Parathyroid adenoma (tissue), 2 donors: ENCODE data around the gene MYO16.

Experiments
- H2AFZ ChIP-seq: fragments of 300-600 bp; sonication (generic); one replicate; pipeline ENCODE4 v1.7.0; 2017; ENCODE audit warnings: antibody characterized with exemption, mild to moderate bottlenecking
- H3K27ac ChIP-seq: fragments of 300-600 bp; sonication (generic); one replicate; pipeline ENCODE4 v1.7.0; 2017
- H3K27me3 ChIP-seq: fragments of 300-600 bp; sonication (generic); one replicate; pipeline ENCODE4 v1.7.0; 2017; ENCODE audit warnings: low read length; ENCODE audit not compliant: control insufficient read depth, insufficient read depth
- H3K36me3 ChIP-seq: fragments of 300-600 bp; sonication (generic); one replicate; pipeline ENCODE4 v1.7.0; 2017; ENCODE audit warnings: low read length; ENCODE audit not compliant: control insufficient read depth, insufficient read depth
- H3K4me1 ChIP-seq: fragments of 300-600 bp; sonication (generic); one replicate; pipeline ENCODE4 v1.7.0; 2017; ENCODE audit warnings: control low read depth
- H3K4me2 ChIP-seq: fragments of 300-600 bp; sonication (generic); one replicate; pipeline ENCODE4 v1.7.0; 2017; ENCODE audit warnings: low read length
- H3K4me3 ChIP-seq: fragments of 300-600 bp; sonication (generic); one replicate; pipeline ENCODE4 v1.7.0; 2017; ENCODE audit warnings: low read depth, low read length
- H3K79me2 ChIP-seq: fragments of 300-600 bp; sonication (generic); one replicate; pipeline ENCODE4 v1.7.0; 2017; ENCODE audit warnings: control low read depth
- H3K9ac ChIP-seq: fragments of 300-600 bp; sonication (generic); one replicate; pipeline ENCODE4 v1.7.0; 2017; ENCODE audit warnings: mild to moderate bottlenecking
- H3K9me3 ChIP-seq: fragments of 300-600 bp; sonication (generic); one replicate; pipeline ENCODE4 v1.7.0; 2017; ENCODE audit warnings: low read length; ENCODE audit not compliant: control insufficient read depth
- TF ChIP-seq, protein P1 (sequence below): fragments of 300-600 bp; sonication (generic); IDR thresholded peaks from one replicate; pipeline ENCODE4 v1.7.0; 2017; ENCODE audit warnings: antibody characterized with exemption, mild to moderate bottlenecking
- donor health status: primary hyperparathyroidism.

Gene MYO16

DNA sequence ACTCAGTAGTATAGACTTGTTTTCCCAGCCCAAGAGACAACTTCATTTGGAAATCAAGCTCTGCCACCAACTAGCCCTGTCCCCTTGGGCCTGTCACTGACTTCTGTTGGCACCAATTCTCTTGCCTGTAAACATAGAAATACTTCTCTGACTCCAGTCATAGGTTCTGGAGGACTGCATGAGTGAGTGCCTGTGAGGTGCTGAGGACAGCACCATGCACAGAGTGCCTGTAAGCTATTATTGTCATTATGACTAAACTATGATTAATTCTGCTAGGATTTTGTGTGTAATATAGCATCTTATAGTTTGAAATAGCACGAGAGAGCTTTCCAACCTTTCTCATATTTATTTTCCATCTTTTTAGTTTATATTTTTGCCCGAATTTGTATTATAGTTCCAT is 247.9 kb downstream of the MYO16 start:
- no peaks in the 10 kb centered on the region for H3K9me3 ChIP-seq
- H3K4me2 ChIP-seq, result no peak overlapping the region
- no peak overlapping the region for H2AFZ ChIP-seq
- H3K79me2 ChIP-seq, result no peaks in the 10 kb centered on the region
- H3K27ac ChIP-seq, result no peak overlapping the region
- H3K27me3 ChIP-seq, result no peaks in the 10 kb centered on the region
- H3K4me3 ChIP-seq, result no peak overlapping the region
- H3K9ac ChIP-seq, result no peak overlapping the region
- no peaks in the 10 kb centered on the region for H3K4me1 ChIP-seq
- H3K36me3 ChIP-seq, result no peaks in the 10 kb centered on the region
- TF ChIP-seq, protein P1, sequence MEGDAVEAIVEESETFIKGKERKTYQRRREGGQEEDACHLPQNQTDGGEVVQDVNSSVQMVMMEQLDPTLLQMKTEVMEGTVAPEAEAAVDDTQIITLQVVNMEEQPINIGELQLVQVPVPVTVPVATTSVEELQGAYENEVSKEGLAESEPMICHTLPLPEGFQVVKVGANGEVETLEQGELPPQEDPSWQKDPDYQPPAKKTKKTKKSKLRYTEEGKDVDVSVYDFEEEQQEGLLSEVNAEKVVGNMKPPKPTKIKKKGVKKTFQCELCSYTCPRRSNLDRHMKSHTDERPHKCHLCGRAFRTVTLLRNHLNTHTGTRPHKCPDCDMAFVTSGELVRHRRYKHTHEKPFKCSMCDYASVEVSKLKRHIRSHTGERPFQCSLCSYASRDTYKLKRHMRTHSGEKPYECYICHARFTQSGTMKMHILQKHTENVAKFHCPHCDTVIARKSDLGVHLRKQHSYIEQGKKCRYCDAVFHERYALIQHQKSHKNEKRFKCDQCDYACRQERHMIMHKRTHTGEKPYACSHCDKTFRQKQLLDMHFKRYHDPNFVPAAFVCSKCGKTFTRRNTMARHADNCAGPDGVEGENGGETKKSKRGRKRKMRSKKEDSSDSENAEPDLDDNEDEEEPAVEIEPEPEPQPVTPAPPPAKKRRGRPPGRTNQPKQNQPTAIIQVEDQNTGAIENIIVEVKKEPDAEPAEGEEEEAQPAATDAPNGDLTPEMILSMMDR, result no peak

DNA sequence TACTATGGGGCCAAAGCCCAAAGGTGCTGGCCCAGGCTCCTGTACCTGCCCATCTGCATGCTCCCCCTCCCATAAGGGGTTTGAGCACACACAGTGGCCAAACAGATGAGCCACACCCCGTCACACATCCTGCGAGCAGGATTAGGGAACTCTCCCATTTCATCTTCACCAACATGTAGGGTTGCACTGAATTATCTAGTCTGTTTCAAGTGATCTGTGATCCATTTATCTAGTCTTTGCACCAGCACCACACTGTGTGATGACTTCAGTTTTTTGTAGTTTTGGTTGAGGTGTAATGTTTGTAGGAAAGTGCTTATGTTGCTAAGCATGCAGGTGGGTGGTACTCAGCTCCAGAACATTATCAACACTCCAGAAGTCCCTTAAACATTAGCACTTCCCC is 249.3 kb downstream of the MYO16 start:
- no peaks in the 10 kb centered on the region for H3K27me3 ChIP-seq
- H3K79me2 ChIP-seq, result no peaks in the 10 kb centered on the region
- no peak overlapping the region for H3K27ac ChIP-seq
- no peak overlapping the region for H3K4me2 ChIP-seq
- H3K4me1 ChIP-seq, result no peaks in the 10 kb centered on the region
- no peaks in the 10 kb centered on the region for H3K36me3 ChIP-seq
- TF ChIP-seq, protein P1, result no peak
- H3K9me3 ChIP-seq, result no peaks in the 10 kb centered on the region
- no peak overlapping the region for H3K4me3 ChIP-seq
- H3K9ac ChIP-seq, result no peak overlapping the region
- H2AFZ ChIP-seq, result no peak overlapping the region

DNA sequence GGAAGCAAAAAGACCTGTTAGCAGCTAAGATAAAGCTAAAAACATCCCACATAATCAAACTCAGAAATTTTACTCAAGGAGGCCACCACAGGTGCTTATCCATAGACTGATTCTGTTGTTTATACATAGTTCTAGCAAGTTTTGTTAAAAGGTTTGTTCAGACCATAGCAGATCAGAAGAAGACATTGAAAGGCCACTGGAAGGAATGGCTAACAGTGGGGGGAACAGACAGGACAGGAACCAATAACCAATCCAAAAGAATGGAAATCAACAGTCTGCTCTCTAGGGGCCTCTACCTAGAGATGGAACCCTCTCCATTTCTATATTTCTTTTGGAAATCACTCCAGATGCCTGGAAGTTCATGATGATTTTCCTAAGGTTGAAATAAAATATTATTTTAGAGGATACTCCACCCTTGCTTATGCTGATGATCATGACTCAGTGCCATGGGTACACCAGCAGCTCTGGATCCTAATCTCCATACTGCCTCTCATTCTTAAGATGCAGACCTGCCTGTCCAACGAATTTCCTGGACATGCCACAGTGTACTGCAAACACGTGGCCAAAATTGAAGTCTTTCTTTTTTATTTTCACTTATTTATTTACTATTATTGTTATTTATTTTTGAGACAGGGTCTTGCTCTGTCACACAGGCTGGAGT is 260.0 kb downstream of the MYO16 start:
- Histone ChIP-seq H2AFZ (no peak overlapping the region), H3K27me3 (no peaks in the 10 kb centered on the region), H3K79me2 (no peaks in the 10 kb centered on the region), H3K27ac (no peak overlapping the region), H3K4me2 (no peak overlapping the region), H3K9ac (no peak overlapping the region), H3K4me3 (no peak overlapping the region), H3K4me1 (no peaks in the 10 kb centered on the region), H3K36me3 (no peaks in the 10 kb centered on the region), H3K9me3 (no peaks in the 10 kb centered on the region)
- TF ChIP-seq, protein P1, result no peak

DNA sequence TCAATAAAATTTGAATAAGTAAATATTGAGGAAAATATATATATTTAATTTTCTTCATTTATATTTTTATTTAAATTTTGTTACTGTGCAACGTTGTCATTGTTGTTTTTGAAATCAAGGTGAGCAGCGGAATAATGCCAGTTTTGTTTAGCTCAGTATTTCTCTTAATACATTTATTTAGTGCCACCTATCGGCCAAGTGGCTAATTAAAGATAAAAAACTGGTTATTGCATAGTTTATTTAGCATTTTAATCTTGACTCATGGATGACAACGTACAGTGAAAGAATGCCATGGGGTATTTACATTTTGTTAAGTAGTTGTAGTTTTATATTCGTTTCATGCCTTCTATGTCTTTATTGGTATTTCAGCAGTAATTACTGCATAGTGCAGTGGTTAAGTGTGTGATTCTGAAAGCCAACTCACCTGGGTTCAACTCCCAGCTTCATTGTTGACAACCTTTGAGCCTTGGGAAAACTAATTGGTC is 265.9 kb downstream of the MYO16 start:
- Histone ChIP-seq H3K79me2 (no peaks in the 10 kb centered on the region), H3K9ac (no peak overlapping the region), H3K4me3 (no peak overlapping the region), H3K4me1 (no peaks in the 10 kb centered on the region), H2AFZ (no peak overlapping the region), H3K27me3 (no peaks in the 10 kb centered on the region), H3K9me3 (no peaks in the 10 kb centered on the region), H3K27ac (no peak overlapping the region), H3K36me3 (no peaks in the 10 kb centered on the region), H3K4me2 (no peak overlapping the region)
- TF ChIP-seq, protein P1, result no peak

DNA sequence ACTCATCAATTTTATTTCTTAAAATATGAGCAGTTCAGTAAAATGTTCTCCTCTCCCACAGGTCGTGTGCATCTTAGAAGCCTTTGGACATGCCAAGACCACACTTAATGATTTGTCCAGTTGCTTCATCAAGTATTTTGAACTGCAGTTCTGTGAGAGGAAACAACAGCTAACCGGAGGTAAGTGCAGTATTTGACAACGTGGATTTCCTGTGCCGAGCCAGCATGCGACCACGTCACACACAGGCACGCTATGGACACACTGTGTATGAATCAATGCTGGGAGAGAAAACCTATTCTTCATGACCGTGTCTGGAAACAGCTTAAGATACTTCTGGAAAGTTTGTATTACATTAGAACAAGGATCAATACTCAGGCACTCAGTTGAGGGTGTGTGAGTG is 268.5 kb downstream of the MYO16 start:
- Histone ChIP-seq H3K4me3 (no peak overlapping the region), H3K27ac (no peak overlapping the region), H3K9ac (no peak overlapping the region), H3K4me1 (no peaks in the 10 kb centered on the region), H3K27me3 (no peaks in the 10 kb centered on the region), H2AFZ (no peak overlapping the region), H3K9me3 (no peaks in the 10 kb centered on the region), H3K79me2 (no peaks in the 10 kb centered on the region), H3K4me2 (no peak overlapping the region), H3K36me3 (no peaks in the 10 kb centered on the region)
- TF ChIP-seq, protein P1, result no peak
